ENCODE results near the gene PDLIM4.

DNA sequence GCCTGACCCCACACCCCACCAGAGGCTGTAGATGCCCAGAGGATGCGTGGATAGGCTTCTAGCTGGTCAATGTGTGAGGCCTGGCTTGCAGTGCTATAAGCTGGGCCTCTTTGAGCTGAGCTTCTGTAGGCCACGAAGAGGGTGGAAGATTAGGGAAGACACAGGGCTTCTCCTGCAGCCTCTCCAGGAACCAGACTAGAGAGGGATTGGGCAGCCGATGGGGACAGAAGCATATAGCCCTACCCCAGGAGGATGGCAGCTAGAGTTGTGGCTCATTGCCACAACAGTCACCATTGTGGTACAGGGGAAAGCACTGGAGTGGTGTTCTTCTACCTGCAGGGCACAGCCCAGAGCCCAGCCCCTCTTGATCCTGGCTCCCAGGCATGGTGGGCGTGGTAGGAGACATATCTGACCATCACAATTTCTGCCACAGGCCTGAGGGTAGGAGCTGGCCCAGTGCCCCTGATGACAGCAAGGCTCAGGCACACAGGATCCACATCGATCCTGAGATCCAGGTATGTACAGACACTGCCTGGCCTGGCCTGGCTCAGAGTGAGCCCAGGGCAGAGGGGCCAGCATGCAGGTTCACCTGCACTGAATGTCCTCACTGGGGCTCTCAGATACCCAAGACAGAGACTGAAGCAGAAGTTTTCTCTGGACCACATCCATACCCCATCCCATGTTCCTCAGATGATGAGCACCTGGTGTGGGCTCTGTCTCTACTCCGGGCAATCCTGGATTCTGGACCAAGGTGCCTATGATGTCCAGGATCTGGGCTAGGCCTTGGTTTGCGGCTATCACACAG is 8.7 kb downstream of the PDLIM4 start:
- TF ChIP-seq, protein P1, sequence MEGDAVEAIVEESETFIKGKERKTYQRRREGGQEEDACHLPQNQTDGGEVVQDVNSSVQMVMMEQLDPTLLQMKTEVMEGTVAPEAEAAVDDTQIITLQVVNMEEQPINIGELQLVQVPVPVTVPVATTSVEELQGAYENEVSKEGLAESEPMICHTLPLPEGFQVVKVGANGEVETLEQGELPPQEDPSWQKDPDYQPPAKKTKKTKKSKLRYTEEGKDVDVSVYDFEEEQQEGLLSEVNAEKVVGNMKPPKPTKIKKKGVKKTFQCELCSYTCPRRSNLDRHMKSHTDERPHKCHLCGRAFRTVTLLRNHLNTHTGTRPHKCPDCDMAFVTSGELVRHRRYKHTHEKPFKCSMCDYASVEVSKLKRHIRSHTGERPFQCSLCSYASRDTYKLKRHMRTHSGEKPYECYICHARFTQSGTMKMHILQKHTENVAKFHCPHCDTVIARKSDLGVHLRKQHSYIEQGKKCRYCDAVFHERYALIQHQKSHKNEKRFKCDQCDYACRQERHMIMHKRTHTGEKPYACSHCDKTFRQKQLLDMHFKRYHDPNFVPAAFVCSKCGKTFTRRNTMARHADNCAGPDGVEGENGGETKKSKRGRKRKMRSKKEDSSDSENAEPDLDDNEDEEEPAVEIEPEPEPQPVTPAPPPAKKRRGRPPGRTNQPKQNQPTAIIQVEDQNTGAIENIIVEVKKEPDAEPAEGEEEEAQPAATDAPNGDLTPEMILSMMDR (conservative IDR thresholded peaks at IDR 0.05 in 1 of 2, IDR thresholded peaks at IDR 0.05 in 1 of 2; ENCODE audit: extremely low read depth in 1 of 2, insufficient read depth in 1 of 2, low read depth in 1 of 2, low read length in 2 of 2) = no peak
- no peak for TF ChIP-seq EZH2 (IDR thresholded peaks at IDR 0.05; ENCODE audit: borderline replicate concordance, low read length)
